Activated naive CD8-positive, alpha-beta T cell treated with anti-CD3 and anti-CD28 coated beads, Interleukin-2, amount 10 ng/mL, durations not matched to agents 7 days and 5 days (primary cell): ENCODE data around the gene AFAP1. TPM values are rescaled to one million over a fixed set of nuclear protein-coding genes. Genes with fewer than 3 reads are reported as not detected.

ENCODE experiments used
- ATAC-seq: fragments of 150-1000 bp; cut with Tn5 transposase; one replicate; pipeline ENCODE4 v1.10.0; 2021; ENCODE audit warnings: low read depth, moderate library complexity
- POLR2A ChIA-PET: fragments of 350-600 bp; sonication (Branson Sonifier 250); formaldehyde crosslinking; loops from one replicate; lab custom pipeline; 2021; ENCODE audit warnings: antibody characterized with exemption; lab: Charles Lee
- DNase-seq: peaks from one replicate; pipeline ENCODE4 v3.0.0; 2021
- H3K27ac Mint-ChIP-seq: one replicate; pipeline ENCODE4 v1.8.0; 2022; ENCODE audit warnings: mild to moderate bottlenecking, mixed read lengths
- H3K27me3 Mint-ChIP-seq: one replicate; pipeline ENCODE4 v1.8.0; 2022; ENCODE audit warnings: mild to moderate bottlenecking, moderate library complexity, mixed read lengths
- H3K36me3 Mint-ChIP-seq: one replicate; pipeline ENCODE4 v1.8.0; 2021; ENCODE audit warnings: mild to moderate bottlenecking, mixed read lengths
- H3K4me1 Mint-ChIP-seq: one replicate; pipeline ENCODE4 v1.8.0; 2021; ENCODE audit warnings: mixed read lengths
- H3K4me3 Mint-ChIP-seq: one replicate; pipeline ENCODE4 v1.8.0; 2022; ENCODE audit warnings: mild to moderate bottlenecking, moderate library complexity, mixed read lengths
- H3K9me3 Mint-ChIP-seq: one replicate; pipeline ENCODE4 v1.8.0; 2021; ENCODE audit warnings: mixed read lengths
- total RNA-seq, 2 experiments: library from RNA; stranded (reverse); gene quantifications; one replicate each; pipeline ENCODE4 v1.2.3, GENCODE V29; 2021

AFAP1 gene
- total RNA-seq, 2 experiments from 2014 or later = 9.9 to 12.2 TPM

GRCh38 chr4:7815562-7815961 lies 124.1 kb downstream of the AFAP1 start:
- Mint-ChIP-seq H3K4me3 (no peak overlapping the region), H3K4me1 (peaks cover 9% of the 10 kb centered on the region), H3K27me3 (no peaks in the 10 kb centered on the region), H3K27ac (no peak overlapping the region), H3K36me3 (peaks cover 4% of the 10 kb centered on the region), H3K9me3 (no peaks in the 10 kb centered on the region)
- no peak for DNase-seq
- no peak for ATAC-seq
- POLR2A ChIA-PET = no interaction called here

GRCh38 chr4:7814451-7814850 lies 125.2 kb downstream of the AFAP1 start:
- Mint-ChIP-seq H3K27ac (no peak overlapping the region), H3K36me3 (peaks cover 4% of the 10 kb centered on the region)
- POLR2A ChIA-PET = no interaction called here

GRCh38 chr4:7813674-7814073 lies 126.0 kb downstream of the AFAP1 start:
- Mint-ChIP-seq H3K27ac (no peak overlapping the region), H3K36me3 (peaks cover 5% of the 10 kb centered on the region), H3K4me3 (no peak overlapping the region), H3K4me1 (peaks cover 5% of the 10 kb centered on the region), H3K27me3 (no peaks in the 10 kb centered on the region), H3K9me3 (no peaks in the 10 kb centered on the region)
- ATAC-seq (no peak), DNase-seq (no peak)
- POLR2A ChIA-PET = interaction anchor here (0.7 kb wide), 1 partner anchor 8 kb away, joined by 3 read pairs; no protein-coding TSS in a partner anchor

More at GRCh38 chr4:7814451-7814850, 125.2 kb downstream of the AFAP1 start:
- H3K4me3 Mint-ChIP-seq = no peak overlapping the region
- no peaks in the 10 kb centered on the region for H3K27me3 Mint-ChIP-seq
- no peak for DNase-seq
- peaks cover 5% of the 10 kb centered on the region for H3K4me1 Mint-ChIP-seq
- H3K9me3 Mint-ChIP-seq = no peaks in the 10 kb centered on the region
- no peak for ATAC-seq

DNA sequence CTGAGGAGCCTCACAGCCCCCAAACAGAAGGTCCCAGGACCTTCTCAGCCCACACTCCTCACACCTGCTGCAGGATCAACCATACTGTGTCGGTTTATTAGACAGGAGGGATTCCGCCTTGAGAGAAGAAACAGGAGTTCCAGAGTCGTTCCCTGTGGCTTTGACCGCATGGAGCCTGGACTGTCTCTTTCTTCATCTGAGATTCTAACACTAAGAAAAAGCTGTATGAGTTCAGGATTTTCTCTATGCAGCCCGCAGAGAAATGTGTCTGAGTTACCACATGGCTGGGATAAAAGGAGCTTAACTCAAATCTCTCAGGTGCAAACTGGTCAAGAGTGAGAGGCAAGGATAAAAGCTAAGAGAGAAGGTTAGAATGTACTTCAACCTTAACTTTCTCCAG lies 126.7 kb downstream of the AFAP1 start:
- H3K4me1 Mint-ChIP-seq = peaks cover 5% of the 10 kb centered on the region
- ATAC-seq = no peak
- no peaks in the 10 kb centered on the region for H3K9me3 Mint-ChIP-seq
- no peak overlapping the region for H3K27ac Mint-ChIP-seq
- POLR2A ChIA-PET = interaction anchor here (0.7 kb wide), 1 partner anchor 9 kb away, joined by 3 read pairs; no protein-coding TSS in a partner anchor
- peaks cover 7% of the 10 kb centered on the region for H3K36me3 Mint-ChIP-seq
- H3K27me3 Mint-ChIP-seq = no peaks in the 10 kb centered on the region
- no peak for DNase-seq
- no peak overlapping the region for H3K4me3 Mint-ChIP-seq

DNA sequence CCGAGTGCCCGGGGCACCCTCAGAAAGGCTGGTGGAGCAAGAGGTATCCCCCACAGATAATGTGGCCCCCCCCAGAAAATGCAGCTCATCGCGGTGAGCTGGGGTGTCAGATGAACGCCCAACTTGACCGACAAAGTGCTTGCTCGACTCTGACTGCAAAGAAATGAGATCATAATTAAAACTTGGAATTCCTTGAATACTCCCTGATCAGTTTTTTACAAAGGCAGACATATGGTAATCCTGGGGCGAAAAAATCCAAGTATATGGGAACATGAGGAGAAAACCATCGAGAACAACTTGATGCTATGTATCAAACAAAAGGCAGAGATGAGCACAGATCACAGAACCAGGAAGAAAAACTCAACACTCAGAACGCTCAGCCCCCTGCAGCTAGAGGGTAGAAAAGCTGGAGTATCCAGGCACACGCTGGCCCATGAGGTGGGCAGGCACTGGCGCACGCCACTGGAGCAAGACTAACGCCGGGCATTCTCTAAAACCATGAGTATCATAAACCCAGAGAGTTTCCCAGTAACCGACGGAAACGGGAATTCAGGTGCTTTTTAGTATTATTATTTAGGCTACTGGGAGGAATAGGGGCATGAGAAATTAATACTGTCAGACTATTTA lies 127.3 kb downstream of the AFAP1 start:
- Mint-ChIP-seq H3K27me3 (no peaks in the 10 kb centered on the region), H3K4me3 (no peak overlapping the region), H3K4me1 (peaks cover 5% of the 10 kb centered on the region), H3K9me3 (no peaks in the 10 kb centered on the region), H3K36me3 (peaks cover 7% of the 10 kb centered on the region), H3K27ac (no peak overlapping the region)
- no peak for ATAC-seq
- POLR2A ChIA-PET = interaction anchor here (0.8 kb wide), 1 partner anchor 35 kb away, joined by 7 read pairs; no protein-coding TSS in a partner anchor
- DNase-seq = no peak

GRCh38 chr4:7811536-7812191 lies 128.0 kb downstream of the AFAP1 start:
- H3K4me1 Mint-ChIP-seq = peaks cover 5% of the 10 kb centered on the region
- H3K9me3 Mint-ChIP-seq = no peaks in the 10 kb centered on the region
- DNase-seq = no peak
- H3K27me3 Mint-ChIP-seq = no peaks in the 10 kb centered on the region
- no peak overlapping the region for H3K4me3 Mint-ChIP-seq
- H3K36me3 Mint-ChIP-seq = peaks cover 7% of the 10 kb centered on the region
- ATAC-seq = no peak
- POLR2A ChIA-PET = interaction anchor here (0.8 kb wide), 1 partner anchor 34 kb away, joined by 7 read pairs; no protein-coding TSS in a partner anchor
- no peak overlapping the region for H3K27ac Mint-ChIP-seq

DNA sequence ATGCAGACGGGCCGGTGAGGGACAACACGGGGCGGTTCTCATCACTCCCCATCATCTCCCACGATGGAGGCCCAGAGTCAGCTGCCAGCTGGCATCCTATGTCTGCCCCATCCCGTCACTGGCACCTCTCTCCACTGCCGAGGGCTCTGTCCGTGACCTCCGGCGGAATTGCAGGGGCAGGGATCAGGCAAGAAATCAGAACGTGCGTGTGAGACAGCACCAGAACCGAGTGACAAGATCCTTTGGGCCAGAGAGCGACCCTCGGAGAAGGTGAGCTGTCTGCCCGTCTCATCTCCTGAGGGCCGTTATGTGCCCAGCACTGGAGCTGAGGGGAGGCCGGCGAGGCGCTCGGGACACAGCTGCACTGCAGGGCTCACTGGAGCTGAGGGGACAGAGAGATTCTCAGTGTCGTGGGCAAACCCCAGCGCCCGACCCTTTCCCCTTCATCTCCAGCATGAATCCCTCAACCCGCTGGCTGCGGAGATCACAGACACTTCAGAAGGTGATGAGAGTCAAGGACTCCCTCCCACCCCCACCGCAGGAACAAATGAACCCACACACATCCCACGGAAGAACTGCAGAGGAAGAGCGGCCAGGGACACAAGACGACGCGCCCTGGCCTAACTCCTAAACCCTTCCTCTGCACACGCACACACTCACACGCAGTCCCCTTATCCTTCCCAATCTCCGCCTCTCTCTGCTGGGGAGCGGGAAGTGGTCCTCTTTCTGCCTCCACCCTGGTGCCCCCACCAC lies 128.7 kb downstream of the AFAP1 start:
- Mint-ChIP-seq H3K27me3 (no peaks in the 10 kb centered on the region), H3K36me3 (peaks cover 7% of the 10 kb centered on the region), H3K4me1 (peaks cover 4% of the 10 kb centered on the region), H3K9me3 (no peaks in the 10 kb centered on the region), H3K27ac (no peak overlapping the region), H3K4me3 (no peak overlapping the region)
- DNase-seq = no peak
- POLR2A ChIA-PET = no interaction called here
- no peak for ATAC-seq

GRCh38 chr4:7808752-7809151 lies 130.9 kb downstream of the AFAP1 start:
- Mint-ChIP-seq H3K9me3 (no peaks in the 10 kb centered on the region), H3K27ac (no peak overlapping the region), H3K4me1 (peaks cover 5% of the 10 kb centered on the region), H3K4me3 (no peak overlapping the region), H3K27me3 (no peaks in the 10 kb centered on the region), H3K36me3 (peaks cover 4% of the 10 kb centered on the region)
- POLR2A ChIA-PET = no interaction called here
- DNase-seq (no peak), ATAC-seq (no peak)

GRCh38 chr4:7808181-7808580 lies 131.5 kb downstream of the AFAP1 start:
- DNase-seq = no peak
- Mint-ChIP-seq H3K27ac (no peak overlapping the region), H3K9me3 (no peaks in the 10 kb centered on the region), H3K4me1 (peaks cover 5% of the 10 kb centered on the region), H3K36me3 (peaks cover 4% of the 10 kb centered on the region), H3K4me3 (no peak overlapping the region), H3K27me3 (no peaks in the 10 kb centered on the region)
- POLR2A ChIA-PET = no interaction called here
- no peak for ATAC-seq

GRCh38 chr4:7807351-7807921 lies 132.2 kb downstream of the AFAP1 start:
- Mint-ChIP-seq H3K4me3 (no peak overlapping the region), H3K27ac (no peak overlapping the region), H3K9me3 (no peaks in the 10 kb centered on the region), H3K27me3 (no peaks in the 10 kb centered on the region), H3K36me3 (peaks cover 4% of the 10 kb centered on the region), H3K4me1 (peaks cover 5% of the 10 kb centered on the region)
- DNase-seq (no peak), ATAC-seq (no peak)
- POLR2A ChIA-PET = interaction anchor here (1.5 kb wide), 1 partner anchor 48 kb away, joined by 6 read pairs; no protein-coding TSS in a partner anchor

GRCh38 chr4:7806338-7807090 lies 133.1 kb downstream of the AFAP1 start:
- peaks cover 4% of the 10 kb centered on the region for H3K36me3 Mint-ChIP-seq
- H3K4me3 Mint-ChIP-seq = no peak overlapping the region
- no peak overlapping the region for H3K27ac Mint-ChIP-seq
- POLR2A ChIA-PET = interaction anchor here (0.7 to 1.5 kb wide), 2 partner anchors 49 to 181 kb away, joined by 3 to 6 read pairs; no protein-coding TSS in a partner anchor
- no peak for ATAC-seq
- H3K4me1 Mint-ChIP-seq = peaks cover 6% of the 10 kb centered on the region
- no peak for DNase-seq
- no peaks in the 10 kb centered on the region for H3K9me3 Mint-ChIP-seq
- no peaks in the 10 kb centered on the region for H3K27me3 Mint-ChIP-seq

GRCh38 chr4:7805533-7806337 lies 133.9 kb downstream of the AFAP1 start:
- POLR2A ChIA-PET = no interaction called here
- H3K4me1 Mint-ChIP-seq = peaks cover 6% of the 10 kb centered on the region
- ATAC-seq (no peak), DNase-seq (no peak)
- H3K9me3 Mint-ChIP-seq = no peaks in the 10 kb centered on the region
- H3K27ac Mint-ChIP-seq = no peak overlapping the region
- H3K4me3 Mint-ChIP-seq = no peak overlapping the region
- H3K36me3 Mint-ChIP-seq = peaks cover 4% of the 10 kb centered on the region
- no peaks in the 10 kb centered on the region for H3K27me3 Mint-ChIP-seq
